Hematopoietic multipotent progenitor cell treated with erythropoietin and hydrocortisone succinate and interleukin-3 and kit ligand, for 6 days (in vitro differentiated cells): ENCODE results near the gene DOCK4.

Experiments
- DNase-seq: peaks from one replicate; pipeline ENCODE4 v3.0.0-alpha.2; 2015

Gene DOCK4

GRCh38 chr7:112160130-112160770 lies 45.9 kb downstream of the DOCK4 start:
- no peak for DNase-seq

GRCh38 chr7:112159351-112159750 lies 46.8 kb downstream of the DOCK4 start:
- DNase-seq, result peak; percentile 38

GRCh38 chr7:112157072-112157471 lies 49.1 kb downstream of the DOCK4 start:
- DNase-seq, result peak; percentile 49

- no peak for DNase-seq
Observed at GRCh38 chr7:112156412-112156811, 49.8 kb downstream of the DOCK4 start.

- no peak for DNase-seq
Observed at GRCh38 chr7:112154690-112155089, 51.5 kb downstream of the DOCK4 start.

- DNase-seq, result no peak
Observed at GRCh38 chr7:112152186-112152585, 54.0 kb downstream of the DOCK4 start.

GRCh38 chr7:112150823-112151641 lies 55.2 kb downstream of the DOCK4 start:
- DNase-seq, result peak; percentile 4

- no peak for DNase-seq
Observed at GRCh38 chr7:112149734-112150133, 56.5 kb downstream of the DOCK4 start.

- no peak for DNase-seq
Observed at GRCh38 chr7:112147793-112148361, 58.3 kb downstream of the DOCK4 start.

GRCh38 chr7:112145206-112145605 lies 61.0 kb downstream of the DOCK4 start:
- DNase-seq, result no peak

- no peak for DNase-seq
Observed at GRCh38 chr7:112144284-112145059, 61.7 kb downstream of the DOCK4 start.

- DNase-seq, result no peak
Observed at GRCh38 chr7:112143582-112143981, 62.6 kb downstream of the DOCK4 start.

GRCh38 chr7:112143136-112143535 lies 63.1 kb downstream of the DOCK4 start:
- no peak for DNase-seq

- DNase-seq, result no peak
Observed at GRCh38 chr7:112140600-112140999, 65.6 kb downstream of the DOCK4 start.

GRCh38 chr7:112138938-112139337 lies 67.3 kb downstream of the DOCK4 start:
- DNase-seq, result no peak

GRCh38 chr7:112138325-112138852 lies 67.8 kb downstream of the DOCK4 start:
- DNase-seq, result no peak

GRCh38 chr7:112137141-112138101 lies 68.8 kb downstream of the DOCK4 start:
- no peak for DNase-seq

GRCh38 chr7:112136271-112137008 lies 69.8 kb downstream of the DOCK4 start:
- DNase-seq, result no peak

GRCh38 chr7:112135815-112136214 lies 70.4 kb downstream of the DOCK4 start:
- DNase-seq, result no peak

- no peak for DNase-seq
Observed at GRCh38 chr7:112134039-112134438, 72.2 kb downstream of the DOCK4 start.

- no peak for DNase-seq
Observed at GRCh38 chr7:112133328-112133727, 72.9 kb downstream of the DOCK4 start.
